ENCODE data around the gene ZNF850.

ZNF850 gene

GRCh38 chr19:36772311-36773222 lies at the start of gene ZNF850:
Gene ZNF850 (minus strand): TSS chr19:36772807. CDS start chr19:36762606, 10,201 bp downstream.
- TF ChIP-seq CTCF (conservative IDR thresholded peaks at IDR 0.05; ENCODE audit: low read depth, low read length): no peak
- H3K4me3 ChIP-seq (ENCODE audit: low read depth, low read length): peak within 1 kb of the TSS; percentile 91
- peak; percentile 96 for DNase-seq (ENCODE audit: low read depth)

GRCh38 chr19:36821758-36822157 lies 49.2 kb upstream of the ZNF850 start:
- DNase-seq (ENCODE audit: low read depth): no peak
- no peak overlapping the region for H3K4me3 ChIP-seq (ENCODE audit: low read depth, low read length)
- no peak for TF ChIP-seq CTCF (conservative IDR thresholded peaks at IDR 0.05; ENCODE audit: low read depth, low read length)

- TF ChIP-seq CTCF (conservative IDR thresholded peaks at IDR 0.05; ENCODE audit: low read depth, low read length): no peak
- H3K4me3 ChIP-seq (ENCODE audit: low read depth, low read length): no peak overlapping the region
Measured at GRCh38 chr19:36819130-36819630, 46.6 kb upstream of the ZNF850 start.

GRCh38 chr19:36807029-36807428 lies 34.4 kb upstream of the ZNF850 start:
- H3K4me3 ChIP-seq (ENCODE audit: low read depth, low read length): no peak overlapping the region
- no peak for TF ChIP-seq CTCF (conservative IDR thresholded peaks at IDR 0.05; ENCODE audit: low read depth, low read length)
- no peak for DNase-seq (ENCODE audit: low read depth)

More at GRCh38 chr19:36819130-36819630, 46.6 kb upstream of the ZNF850 start:
- DNase-seq (ENCODE audit: low read depth): peak; percentile 3

- no peak for DNase-seq (ENCODE audit: low read depth)
- TF ChIP-seq CTCF (conservative IDR thresholded peaks at IDR 0.05; ENCODE audit: low read depth, low read length): no peak
- no peak overlapping the region for H3K4me3 ChIP-seq (ENCODE audit: low read depth, low read length)
Measured at GRCh38 chr19:36805364-36805763, 32.8 kb upstream of the ZNF850 start.

- DNase-seq (ENCODE audit: low read depth): no peak
- no peak for TF ChIP-seq CTCF (conservative IDR thresholded peaks at IDR 0.05; ENCODE audit: low read depth, low read length)
- peak overlapping the region; percentile 99 for H3K4me3 ChIP-seq (ENCODE audit: low read depth, low read length)
Measured at GRCh38 chr19:36797786-36798108, 25.1 kb upstream of the ZNF850 start.

- no peak for TF ChIP-seq CTCF (conservative IDR thresholded peaks at IDR 0.05; ENCODE audit: low read depth, low read length)
- DNase-seq (ENCODE audit: low read depth): no peak
- peak overlapping the region; percentile 66 for H3K4me3 ChIP-seq (ENCODE audit: low read depth, low read length)
Measured at GRCh38 chr19:36796714-36796992, 24.0 kb upstream of the ZNF850 start.
